ENCODE measurements around the gene FSCN2.

DNA sequence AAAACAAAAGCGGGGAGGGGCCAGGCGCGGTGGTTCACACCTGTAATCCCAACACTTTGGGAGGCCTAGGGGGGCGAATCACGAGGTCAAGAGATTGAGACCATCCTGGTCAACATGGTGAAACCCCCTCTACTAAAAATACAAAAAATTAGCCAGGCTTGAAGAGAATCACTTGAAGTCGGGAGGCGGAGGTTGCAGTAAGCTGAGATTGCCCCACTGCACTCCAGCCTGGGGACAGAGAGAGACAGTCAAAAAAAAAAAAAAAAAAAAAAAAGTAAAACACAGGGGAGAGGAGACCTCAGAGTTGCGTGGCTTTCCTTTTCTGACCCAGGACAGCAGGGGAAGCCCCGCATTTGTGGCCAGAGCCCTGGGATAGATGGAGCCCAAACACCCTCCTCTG is 35.5 kb upstream of the FSCN2 start:
- TF ChIP-seq CTCF (conservative IDR thresholded peaks at IDR 0.05; ENCODE audit: low read length) (no peak), EZH2phosphoT487 (IDR thresholded peaks at IDR 0.05; ENCODE audit: borderline replicate concordance, low read depth, low read length) (no peak)

All from OCI-LY7 (cell line).